ENCODE data around the gene FYN.

Gene FYN

GRCh38 chr6:111780393-111780792 is 92.9 kb downstream of the FYN start:
- DNase-seq (ENCODE audit: low read depth), result no peak
- no peak for TF ChIP-seq CTCF (IDR thresholded peaks at IDR 0.05; ENCODE audit: insufficient read depth, low read depth, low read length, missing control alignments)
- no peak overlapping the region for H3K4me3 ChIP-seq (ENCODE audit: low read length)

GRCh38 chr6:111779660-111780059 is 93.6 kb downstream of the FYN start:
- H3K4me3 ChIP-seq (ENCODE audit: low read length), result no peak overlapping the region
- no peak for DNase-seq (ENCODE audit: low read depth)
- no peak for TF ChIP-seq CTCF (IDR thresholded peaks at IDR 0.05; ENCODE audit: insufficient read depth, low read depth, low read length, missing control alignments)

- no peak for DNase-seq (ENCODE audit: low read depth)
- H3K4me3 ChIP-seq (ENCODE audit: low read length), result no peak overlapping the region
- TF ChIP-seq CTCF (IDR thresholded peaks at IDR 0.05; ENCODE audit: insufficient read depth, low read depth, low read length, missing control alignments), result no peak
Observed at GRCh38 chr6:111779031-111779430, 94.2 kb downstream of the FYN start.

- no peak for TF ChIP-seq CTCF (IDR thresholded peaks at IDR 0.05; ENCODE audit: insufficient read depth, low read depth, low read length, missing control alignments)
- H3K4me3 ChIP-seq (ENCODE audit: low read length), result no peak overlapping the region
- DNase-seq (ENCODE audit: low read depth), result no peak
Observed at GRCh38 chr6:111777357-111777756, 95.9 kb downstream of the FYN start.

- no peak overlapping the region for H3K4me3 ChIP-seq (ENCODE audit: low read length)
- TF ChIP-seq CTCF (IDR thresholded peaks at IDR 0.05; ENCODE audit: insufficient read depth, low read depth, low read length, missing control alignments), result no peak
- no peak for DNase-seq (ENCODE audit: low read depth)
Observed at GRCh38 chr6:111776236-111777221, 96.7 kb downstream of the FYN start.

- no peak for TF ChIP-seq CTCF (IDR thresholded peaks at IDR 0.05; ENCODE audit: insufficient read depth, low read depth, low read length, missing control alignments)
- no peak for DNase-seq (ENCODE audit: low read depth)
- H3K4me3 ChIP-seq (ENCODE audit: low read length), result no peak overlapping the region
Observed at GRCh38 chr6:111775145-111775922, 97.9 kb downstream of the FYN start.
